Endothelial cell of umbilical vein (primary cell): ENCODE data around the gene SCN11A.

ENCODE experiments used
- EZH2 ChIP-seq: IDR thresholded peaks from 2 replicates; pipeline ENCODE4 v1.6.1; 2012; ENCODE audit warnings: borderline replicate concordance, low read depth, mild to moderate bottlenecking, moderate library complexity, low read length, inconsistent platforms; ENCODE audit not compliant: severe bottlenecking
- FOS ChIP-seq: IDR thresholded peaks from 2 replicates; pipeline ENCODE4 v1.6.1; 2011; ENCODE audit warnings: mild to moderate bottlenecking, low read length, moderate library complexity, borderline replicate concordance; ENCODE audit not compliant: insufficient read depth
- GATA2 ChIP-seq: IDR thresholded peaks from 2 replicates; pipeline ENCODE4 v1.7.0; 2011; ENCODE audit warnings: low read depth, mild to moderate bottlenecking, moderate library complexity, mixed read lengths, low read length; ENCODE audit not compliant: insufficient read length, insufficient read depth
- JUN ChIP-seq: IDR thresholded peaks from 2 replicates; pipeline ENCODE4 v1.6.1; 2011; ENCODE audit warnings: borderline replicate concordance, low read depth; ENCODE audit not compliant: insufficient read length, insufficient read depth
- POLR2A ChIP-seq: IDR thresholded peaks from 2 replicates; pipeline ENCODE4 v1.6.1; 2012; ENCODE audit warnings: low read depth, mild to moderate bottlenecking, control low read depth, low read length
- POLR2AphosphoS5 ChIP-seq: IDR thresholded peaks from 2 replicates; pipeline ENCODE4 v1.6.1; 2012; ENCODE audit warnings: low read depth, mild to moderate bottlenecking, control low read depth, low read length, moderate library complexity; ENCODE audit not compliant: insufficient read depth
- TF ChIP-seq, protein P1 (sequence below), 2 donors: IDR thresholded peaks; 1 replicate in 1 of 2; 2 replicates in 1 of 2; pipeline ENCODE4 v1.5.1; 2011; ENCODE audit warnings: low read length in 2 of 2, mild to moderate bottlenecking in 2 of 2, moderate library complexity in 2 of 2, control low read depth in 1 of 2, inconsistent platforms in 1 of 2, low read depth in 1 of 2; ENCODE audit not compliant: insufficient read depth in 1 of 2; ENCODE audit errors: extremely low read depth in 1 of 2
- TF ChIP-seq, protein P2 (sequence below): IDR thresholded peaks from 2 replicates; pipeline ENCODE4 v1.6.1; 2011; ENCODE audit not compliant: insufficient read depth, insufficient read length

DNA sequence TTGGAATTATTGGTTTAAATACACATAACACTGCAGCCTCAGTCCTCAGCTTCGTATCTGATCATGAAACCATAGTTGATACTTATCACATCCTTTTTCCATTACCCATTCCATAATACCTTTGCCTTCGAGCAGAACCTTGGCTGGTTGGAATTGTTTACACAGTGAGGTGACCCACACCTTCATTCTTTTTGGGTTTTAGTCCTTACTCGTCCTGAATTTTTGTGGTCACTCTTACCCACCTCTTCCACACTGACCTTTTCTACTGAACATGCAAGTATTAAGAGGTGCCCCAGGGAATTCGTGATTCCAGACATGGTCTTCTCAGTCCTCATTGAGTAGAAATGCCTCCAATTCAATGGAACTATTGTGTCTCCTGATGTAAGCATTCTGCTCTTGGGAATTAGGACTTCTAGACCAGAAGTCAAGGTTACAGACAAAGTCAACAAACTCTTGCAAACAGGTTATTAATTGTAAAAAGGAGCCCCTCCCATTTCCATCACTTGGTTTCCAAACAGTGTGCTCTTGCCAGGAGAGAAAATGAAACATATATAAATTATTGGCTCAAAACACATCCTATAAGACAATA lies 37.7 kb downstream of the SCN11A start:
- TF ChIP-seq POLR2A (no peak), EZH2 (no peak), GATA2 (no peak), POLR2AphosphoS5 (no peak), FOS (no peak), JUN (no peak)
- TF ChIP-seq, protein P1, sequence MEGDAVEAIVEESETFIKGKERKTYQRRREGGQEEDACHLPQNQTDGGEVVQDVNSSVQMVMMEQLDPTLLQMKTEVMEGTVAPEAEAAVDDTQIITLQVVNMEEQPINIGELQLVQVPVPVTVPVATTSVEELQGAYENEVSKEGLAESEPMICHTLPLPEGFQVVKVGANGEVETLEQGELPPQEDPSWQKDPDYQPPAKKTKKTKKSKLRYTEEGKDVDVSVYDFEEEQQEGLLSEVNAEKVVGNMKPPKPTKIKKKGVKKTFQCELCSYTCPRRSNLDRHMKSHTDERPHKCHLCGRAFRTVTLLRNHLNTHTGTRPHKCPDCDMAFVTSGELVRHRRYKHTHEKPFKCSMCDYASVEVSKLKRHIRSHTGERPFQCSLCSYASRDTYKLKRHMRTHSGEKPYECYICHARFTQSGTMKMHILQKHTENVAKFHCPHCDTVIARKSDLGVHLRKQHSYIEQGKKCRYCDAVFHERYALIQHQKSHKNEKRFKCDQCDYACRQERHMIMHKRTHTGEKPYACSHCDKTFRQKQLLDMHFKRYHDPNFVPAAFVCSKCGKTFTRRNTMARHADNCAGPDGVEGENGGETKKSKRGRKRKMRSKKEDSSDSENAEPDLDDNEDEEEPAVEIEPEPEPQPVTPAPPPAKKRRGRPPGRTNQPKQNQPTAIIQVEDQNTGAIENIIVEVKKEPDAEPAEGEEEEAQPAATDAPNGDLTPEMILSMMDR (IDR thresholded peaks at IDR 0.05; ENCODE audit: extremely low read depth in 1 of 2, insufficient read depth in 1 of 2, low read depth in 1 of 2, low read length in 2 of 2), result no peak
- TF ChIP-seq, protein P2, sequence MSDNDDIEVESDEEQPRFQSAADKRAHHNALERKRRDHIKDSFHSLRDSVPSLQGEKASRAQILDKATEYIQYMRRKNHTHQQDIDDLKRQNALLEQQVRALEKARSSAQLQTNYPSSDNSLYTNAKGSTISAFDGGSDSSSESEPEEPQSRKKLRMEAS, result no peak
